ENCODE data around the gene CWC15.

DNA sequence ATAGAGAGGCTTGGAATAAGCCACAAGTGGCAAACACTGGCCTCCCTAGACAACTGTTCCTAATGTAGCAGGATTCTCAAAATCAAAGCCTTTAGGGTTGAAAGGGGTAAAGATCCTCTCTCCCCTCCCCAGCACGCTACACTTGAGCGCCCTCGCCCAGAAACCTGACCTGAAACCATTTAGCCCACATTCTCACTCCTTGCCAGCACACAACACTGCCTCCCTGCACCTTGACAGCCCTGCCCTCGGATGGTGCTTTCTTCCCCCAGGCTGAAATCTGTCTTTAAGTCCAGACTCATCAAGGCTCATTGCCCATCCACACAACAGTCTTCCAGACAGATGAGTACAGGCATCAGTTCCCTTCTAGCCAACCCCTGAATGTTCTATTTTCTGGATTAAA, 26.5 kb downstream of the CWC15 start:
- TF ChIP-seq, protein P1, sequence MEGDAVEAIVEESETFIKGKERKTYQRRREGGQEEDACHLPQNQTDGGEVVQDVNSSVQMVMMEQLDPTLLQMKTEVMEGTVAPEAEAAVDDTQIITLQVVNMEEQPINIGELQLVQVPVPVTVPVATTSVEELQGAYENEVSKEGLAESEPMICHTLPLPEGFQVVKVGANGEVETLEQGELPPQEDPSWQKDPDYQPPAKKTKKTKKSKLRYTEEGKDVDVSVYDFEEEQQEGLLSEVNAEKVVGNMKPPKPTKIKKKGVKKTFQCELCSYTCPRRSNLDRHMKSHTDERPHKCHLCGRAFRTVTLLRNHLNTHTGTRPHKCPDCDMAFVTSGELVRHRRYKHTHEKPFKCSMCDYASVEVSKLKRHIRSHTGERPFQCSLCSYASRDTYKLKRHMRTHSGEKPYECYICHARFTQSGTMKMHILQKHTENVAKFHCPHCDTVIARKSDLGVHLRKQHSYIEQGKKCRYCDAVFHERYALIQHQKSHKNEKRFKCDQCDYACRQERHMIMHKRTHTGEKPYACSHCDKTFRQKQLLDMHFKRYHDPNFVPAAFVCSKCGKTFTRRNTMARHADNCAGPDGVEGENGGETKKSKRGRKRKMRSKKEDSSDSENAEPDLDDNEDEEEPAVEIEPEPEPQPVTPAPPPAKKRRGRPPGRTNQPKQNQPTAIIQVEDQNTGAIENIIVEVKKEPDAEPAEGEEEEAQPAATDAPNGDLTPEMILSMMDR (IDR thresholded peaks at IDR 0.05) = no peak
- TF ChIP-seq SIN3A (IDR thresholded peaks at IDR 0.05; ENCODE audit: borderline replicate concordance, insufficient read depth, low read depth, low read length) = no peak
- TF ChIP-seq, protein P2, sequence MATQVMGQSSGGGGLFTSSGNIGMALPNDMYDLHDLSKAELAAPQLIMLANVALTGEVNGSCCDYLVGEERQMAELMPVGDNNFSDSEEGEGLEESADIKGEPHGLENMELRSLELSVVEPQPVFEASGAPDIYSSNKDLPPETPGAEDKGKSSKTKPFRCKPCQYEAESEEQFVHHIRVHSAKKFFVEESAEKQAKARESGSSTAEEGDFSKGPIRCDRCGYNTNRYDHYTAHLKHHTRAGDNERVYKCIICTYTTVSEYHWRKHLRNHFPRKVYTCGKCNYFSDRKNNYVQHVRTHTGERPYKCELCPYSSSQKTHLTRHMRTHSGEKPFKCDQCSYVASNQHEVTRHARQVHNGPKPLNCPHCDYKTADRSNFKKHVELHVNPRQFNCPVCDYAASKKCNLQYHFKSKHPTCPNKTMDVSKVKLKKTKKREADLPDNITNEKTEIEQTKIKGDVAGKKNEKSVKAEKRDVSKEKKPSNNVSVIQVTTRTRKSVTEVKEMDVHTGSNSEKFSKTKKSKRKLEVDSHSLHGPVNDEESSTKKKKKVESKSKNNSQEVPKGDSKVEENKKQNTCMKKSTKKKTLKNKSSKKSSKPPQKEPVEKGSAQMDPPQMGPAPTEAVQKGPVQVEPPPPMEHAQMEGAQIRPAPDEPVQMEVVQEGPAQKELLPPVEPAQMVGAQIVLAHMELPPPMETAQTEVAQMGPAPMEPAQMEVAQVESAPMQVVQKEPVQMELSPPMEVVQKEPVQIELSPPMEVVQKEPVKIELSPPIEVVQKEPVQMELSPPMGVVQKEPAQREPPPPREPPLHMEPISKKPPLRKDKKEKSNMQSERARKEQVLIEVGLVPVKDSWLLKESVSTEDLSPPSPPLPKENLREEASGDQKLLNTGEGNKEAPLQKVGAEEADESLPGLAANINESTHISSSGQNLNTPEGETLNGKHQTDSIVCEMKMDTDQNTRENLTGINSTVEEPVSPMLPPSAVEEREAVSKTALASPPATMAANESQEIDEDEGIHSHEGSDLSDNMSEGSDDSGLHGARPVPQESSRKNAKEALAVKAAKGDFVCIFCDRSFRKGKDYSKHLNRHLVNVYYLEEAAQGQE (IDR thresholded peaks at IDR 0.05; ENCODE audit: insufficient read depth in 1 of 2, low read depth in 2 of 2, low read length in 1 of 2) = no peak

Data from Panc1 (cell line).